Esophagus squamous epithelium (tissue), 4 donors: ENCODE results near the gene RET.

ENCODE experiments used
- CTCF ChIP-seq, 6 experiments: fragments of 450-650 bp in 4 of 6; fragments of 200-600 bp in 2 of 6; sonication (generic) in 2 of 6; IDR thresholded peaks; one replicate each; pipeline ENCODE4 v1.5.1; 2016 to 2019; ENCODE audit warnings: antibody characterized with exemption in 6 of 6, mild to moderate bottlenecking in 4 of 6, moderate library complexity in 4 of 6
- POLR2A ChIP-seq, 4 donors: fragments of 450-650 bp; IDR thresholded peaks; one replicate each; pipeline ENCODE4 v1.6.1; 2017; ENCODE audit warnings: antibody characterized with exemption in 4 of 4, mild to moderate bottlenecking in 4 of 4, moderate library complexity in 3 of 4

DNA sequence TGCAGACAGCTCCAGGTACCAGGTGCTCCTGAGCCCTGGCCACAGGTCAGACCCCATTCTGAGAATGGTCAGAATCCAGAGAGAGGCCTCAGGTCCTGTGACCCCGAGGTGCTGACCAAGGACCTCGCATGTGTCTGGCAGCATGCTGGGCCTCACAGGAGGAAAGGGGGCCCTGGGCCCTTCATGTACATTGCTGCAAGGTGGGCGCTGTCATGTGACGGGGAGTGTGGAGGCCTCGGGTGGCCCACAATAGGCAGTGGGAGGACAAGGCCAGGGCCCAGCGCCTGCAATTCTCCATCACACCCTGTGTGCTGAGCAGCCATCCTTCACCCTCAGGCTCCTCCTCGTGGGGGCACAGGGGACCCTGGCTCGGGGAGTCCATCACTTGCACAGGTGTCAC lies 15.5 kb upstream of the RET start:
- TF ChIP-seq CTCF (IDR thresholded peaks at IDR 0.05) (no peak), POLR2A (IDR thresholded peaks at IDR 0.05) (no peak)
